Activated CD4-positive, CD25-positive, alpha-beta regulatory T cell (primary cell): ENCODE measurements around the gene NDST1.

Experiments used
- DNase-seq, 4 experiments: peaks; one replicate each; lab custom pipeline; 2025; lab: John Stamatoyannopoulos, UW

NDST1 gene

DNA sequence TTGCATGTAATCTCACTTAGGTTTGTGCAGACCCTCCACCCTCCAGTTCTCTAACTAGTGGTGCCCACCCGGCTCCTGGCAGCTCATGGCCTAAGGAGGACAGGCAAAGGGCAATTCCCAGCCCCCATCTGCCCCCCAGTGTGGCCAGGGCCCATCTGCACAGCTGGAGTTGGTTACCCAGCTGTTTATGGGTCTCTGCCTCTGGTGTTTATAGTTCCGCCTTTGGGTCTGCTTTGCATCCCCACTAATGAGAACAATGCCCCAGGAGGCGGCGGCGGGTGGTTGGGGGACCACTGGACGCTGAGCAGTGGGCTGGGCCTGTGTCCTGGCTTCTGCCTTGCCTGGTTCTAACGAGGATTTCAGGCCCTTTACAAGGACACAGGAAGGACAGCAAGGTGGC, 62.4 kb downstream of the NDST1 start:
- DNase-seq = no peak

- no peak for DNase-seq
Measured at GRCh38 chr5:150571836-150572235, 63.9 kb downstream of the NDST1 start.

- no peak for DNase-seq
Measured at GRCh38 chr5:150573216-150573615, 65.3 kb downstream of the NDST1 start.

DNA sequence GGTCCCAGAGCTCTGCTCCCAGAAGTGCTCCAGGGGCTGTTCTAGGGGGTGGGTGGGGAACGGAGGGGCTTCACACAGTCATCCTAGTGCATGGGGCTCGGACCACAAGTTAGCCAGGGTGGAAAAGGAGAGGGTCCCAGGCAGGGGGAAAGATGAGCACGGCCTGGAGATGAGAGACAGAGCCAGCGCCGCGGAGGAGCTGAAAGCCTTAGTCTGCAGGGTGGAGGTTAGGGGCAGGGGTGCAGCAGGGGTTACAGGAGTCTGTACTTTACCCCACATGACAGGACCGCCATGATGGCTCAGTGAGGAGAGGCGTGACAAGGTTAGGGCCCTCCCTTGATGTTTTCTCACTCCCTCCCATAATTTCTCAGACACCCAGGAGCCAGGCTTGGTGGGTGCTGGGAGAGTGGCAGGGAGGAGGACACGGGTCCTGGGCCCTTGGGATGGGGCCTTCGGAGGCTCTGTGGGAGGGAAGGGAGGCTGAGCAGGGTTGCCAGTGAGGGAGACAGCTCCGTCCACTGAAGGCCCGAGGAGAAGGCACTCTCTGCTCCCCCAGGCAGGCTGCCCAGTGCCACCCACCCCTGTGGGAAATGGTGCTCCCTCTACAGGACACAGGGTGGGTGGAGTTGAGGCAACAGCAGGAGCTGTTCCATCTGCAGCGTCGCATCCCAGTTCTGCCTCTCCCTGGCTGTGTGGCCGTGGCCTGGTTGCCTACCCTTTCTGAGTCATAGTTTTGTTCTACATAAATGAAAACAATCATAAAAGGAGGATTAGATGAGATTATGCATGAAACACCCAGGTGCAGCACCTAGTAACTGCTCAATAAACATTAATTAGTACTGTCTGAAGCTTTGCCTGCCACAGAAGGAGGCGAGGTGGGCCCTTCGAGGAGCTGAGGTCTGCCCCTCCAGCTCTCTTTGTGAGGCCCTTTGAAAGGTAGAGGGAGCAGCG, 66.2 kb downstream of the NDST1 start:
- DNase-seq = no peak

- no peak for DNase-seq
Measured at GRCh38 chr5:150574818-150575547, 67.1 kb downstream of the NDST1 start.

- no peak for DNase-seq
Measured at GRCh38 chr5:150575745-150576448, 68.0 kb downstream of the NDST1 start.

GRCh38 chr5:150576449-150576949, 68.6 kb downstream of the NDST1 start:
- no peak for DNase-seq

DNA sequence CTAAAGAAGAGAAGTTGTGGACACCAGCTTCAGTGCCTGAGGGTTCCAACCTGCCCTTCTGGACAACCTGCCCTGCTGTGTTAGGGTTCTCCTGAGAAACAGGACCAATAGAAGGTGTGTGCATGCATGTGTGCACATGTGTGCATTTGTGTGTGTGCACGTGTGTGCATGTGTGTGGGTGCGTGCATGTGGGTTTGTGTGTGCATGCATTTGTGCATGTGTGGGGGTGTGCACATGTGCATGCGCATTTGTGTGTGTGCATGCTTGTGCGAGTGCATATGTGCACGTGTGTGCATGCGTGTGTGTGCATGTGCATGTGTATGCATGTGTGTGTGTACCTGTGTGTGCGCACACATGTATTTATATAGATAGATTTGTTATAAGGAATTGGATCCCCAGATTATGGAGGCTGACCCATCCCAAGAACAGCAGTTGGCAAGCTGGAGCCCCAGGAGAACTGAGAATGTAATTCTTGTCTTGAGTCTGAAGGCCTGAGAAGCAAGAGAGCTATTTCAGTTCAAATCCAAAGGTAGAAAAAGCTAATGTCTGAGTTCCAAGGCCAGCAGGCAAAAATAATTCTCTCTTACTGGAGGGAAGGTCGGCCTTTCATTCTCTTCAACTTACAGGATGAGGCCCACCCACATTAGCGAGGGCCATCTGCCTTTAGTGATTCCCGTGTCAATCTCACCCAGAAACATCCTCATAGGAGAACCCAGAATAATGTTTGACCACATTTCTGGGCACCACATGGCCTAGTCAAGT, 69.6 kb downstream of the NDST1 start:
- no peak for DNase-seq

DNA sequence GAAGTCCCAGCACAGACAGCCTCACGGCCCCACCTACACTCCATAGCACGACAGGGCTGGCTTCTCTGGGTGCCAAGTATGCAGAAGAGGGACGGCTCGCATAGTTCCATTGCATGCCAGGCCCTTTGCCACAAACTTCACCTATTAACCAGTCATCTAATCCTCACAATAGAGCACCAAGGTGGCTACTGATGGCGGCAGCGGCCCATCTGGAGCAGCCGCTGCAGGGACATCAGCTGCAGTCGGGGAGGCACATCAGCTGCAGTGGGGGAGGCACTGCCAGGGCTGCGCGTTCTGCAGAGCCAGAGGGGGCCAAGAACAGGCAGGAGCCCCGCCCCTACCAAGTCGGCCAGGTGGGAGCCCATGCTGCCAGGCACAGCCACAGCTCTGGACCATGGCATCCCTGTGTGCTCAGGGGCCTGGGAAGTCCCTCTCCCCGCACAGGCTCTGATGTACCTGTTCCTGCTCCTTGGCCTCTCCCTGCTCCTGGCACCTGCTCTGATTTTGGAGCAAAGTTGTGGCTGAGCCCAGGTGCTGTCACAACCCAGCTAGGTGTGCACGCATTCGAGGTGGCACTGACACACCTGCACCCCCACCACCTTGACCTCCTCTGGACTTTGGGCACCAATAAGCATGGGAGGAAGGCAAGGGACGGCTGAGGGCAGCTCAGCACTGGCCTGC, 71.0 kb downstream of the NDST1 start:
- DNase-seq = no peak

GRCh38 chr5:150579462-150580400, 71.8 kb downstream of the NDST1 start:
- DNase-seq = no peak

- no peak for DNase-seq
Measured at GRCh38 chr5:150580917-150581316, 73.0 kb downstream of the NDST1 start.

GRCh38 chr5:150582241-150583109, 74.5 kb downstream of the NDST1 start:
- no peak for DNase-seq

DNA sequence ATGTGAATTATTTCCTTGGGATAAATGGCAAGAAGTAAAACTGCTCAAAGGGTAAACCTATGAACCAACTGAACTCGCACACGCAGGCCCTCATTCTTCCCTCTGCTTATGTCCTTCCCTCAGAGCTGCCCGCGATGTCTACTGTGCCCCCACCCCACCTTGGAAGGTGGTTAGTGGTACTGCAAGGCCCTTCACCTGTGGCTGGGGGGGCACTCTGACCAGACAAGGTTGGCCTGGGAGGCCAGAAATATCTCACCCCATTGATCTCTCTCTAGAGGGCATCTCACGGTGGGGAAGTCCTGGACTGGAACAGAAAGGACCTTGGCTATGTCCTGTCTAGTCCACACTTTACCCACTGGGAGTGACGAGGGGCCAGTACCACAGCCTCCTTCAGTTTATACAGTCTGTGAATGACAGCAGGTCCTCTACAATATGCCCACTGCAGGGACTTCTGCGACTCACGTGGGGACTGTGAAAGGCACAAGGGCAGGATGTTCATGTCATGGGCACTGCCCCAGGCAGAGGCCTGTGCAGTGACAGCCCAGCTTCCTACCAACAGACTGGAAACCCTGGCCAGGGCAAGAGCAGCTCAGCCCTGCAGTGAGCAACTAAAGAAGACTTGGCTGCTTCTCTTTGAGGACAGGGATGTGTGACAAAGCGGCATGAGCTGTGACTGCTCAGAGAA, 75.8 kb downstream of the NDST1 start:
- DNase-seq = no peak

- no peak for DNase-seq
Measured at GRCh38 chr5:150584556-150585335, 76.8 kb downstream of the NDST1 start.

DNA sequence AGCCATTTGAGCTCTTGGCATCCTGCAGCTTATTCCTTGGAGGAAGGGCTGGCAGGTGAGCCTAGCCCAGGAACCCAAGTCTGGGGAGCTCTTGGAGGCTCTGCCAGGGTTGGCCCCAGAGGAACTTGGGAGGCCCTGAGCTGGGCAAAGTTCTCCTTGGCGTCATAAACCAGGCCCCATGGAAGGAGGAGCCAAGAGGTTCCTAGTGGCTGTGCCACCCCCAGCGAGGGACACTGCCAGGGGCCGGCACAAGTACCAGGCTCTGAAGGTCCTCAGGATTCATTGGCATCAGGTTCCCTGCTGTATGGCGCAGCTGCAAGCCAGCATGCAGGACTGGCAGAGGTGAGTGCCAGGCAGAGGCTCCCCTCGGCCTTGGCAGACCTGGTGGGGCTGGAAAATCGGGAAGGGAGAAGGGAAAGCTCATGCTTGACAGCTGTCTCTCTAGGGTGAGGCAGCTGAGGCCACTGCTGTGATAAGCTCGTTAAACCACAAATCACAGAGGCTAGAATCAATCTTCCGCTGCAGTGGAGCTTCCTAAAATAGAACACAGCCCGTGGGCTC, 77.9 kb downstream of the NDST1 start:
- DNase-seq = no peak

- DNase-seq = no peak
Measured at GRCh38 chr5:150587016-150587415, 79.1 kb downstream of the NDST1 start.
